Ishikawa (cell line): ENCODE results near the gene CSNK1G1.

ENCODE experiments used
- EP300 ChIP-seq: IDR thresholded peaks from 2 replicates; pipeline ENCODE4 v1.6.1; 2012; ENCODE audit warnings: borderline replicate concordance
- RAD21 ChIP-seq: IDR thresholded peaks from 2 replicates; pipeline ENCODE4 v1.6.1; 2012; ENCODE audit warnings: low read depth
- REST ChIP-seq: IDR thresholded peaks from 2 replicates; pipeline ENCODE4 v1.6.1; 2012; ENCODE audit warnings: low read depth, mild to moderate bottlenecking
- TAF1 ChIP-seq: IDR thresholded peaks from 2 replicates; pipeline ENCODE4 v1.6.1; 2012; ENCODE audit warnings: low read depth, mild to moderate bottlenecking
- TEAD4 ChIP-seq: IDR thresholded peaks from 2 replicates; pipeline ENCODE4 v1.6.1; 2012
- USF1 ChIP-seq: IDR thresholded peaks from 2 replicates; pipeline ENCODE4 v1.6.1; 2012
- YY1 ChIP-seq: IDR thresholded peaks from 2 replicates; pipeline ENCODE4 v1.6.1; 2012; ENCODE audit warnings: low read depth
- TF ChIP-seq, protein P1 (sequence below): IDR thresholded peaks from 2 replicates; pipeline ENCODE4 v1.6.1; 2012

- no peak for TF ChIP-seq USF1
- no peak for TF ChIP-seq EP300
- no peak for TF ChIP-seq TEAD4
- no peak for TF ChIP-seq RAD21
- TF ChIP-seq YY1: no peak
- no peak for TF ChIP-seq TAF1
- TF ChIP-seq REST: no peak
- TF ChIP-seq, protein P1, sequence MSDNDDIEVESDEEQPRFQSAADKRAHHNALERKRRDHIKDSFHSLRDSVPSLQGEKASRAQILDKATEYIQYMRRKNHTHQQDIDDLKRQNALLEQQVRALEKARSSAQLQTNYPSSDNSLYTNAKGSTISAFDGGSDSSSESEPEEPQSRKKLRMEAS: no peak
Observed at GRCh38 chr15:64237677-64238076, 118.3 kb downstream of the CSNK1G1 start.
